Left ventricle myocardium inferior (tissue), 1 donor: Measurements from ENCODE around the gene PLSCR3. TPM values are rescaled to one million over a fixed set of nuclear protein-coding genes. Genes with fewer than 3 reads are reported as not detected.

Source experiments
- DNase-seq: peaks from one replicate; pipeline ENCODE4 v3.0.0-alpha.2; 2020
- H3K27ac ChIP-seq: fragments of 200-600 bp; replicated peaks from 2 replicates; pipeline ENCODE4 v1.8.0; 2021
- H3K27me3 ChIP-seq: fragments of 200-600 bp; 2 replicates; pipeline ENCODE4 v1.8.0; 2021; ENCODE audit warnings: low read depth
- H3K36me3 ChIP-seq: fragments of 200-600 bp; 2 replicates; pipeline ENCODE4 v1.8.0; 2021
- H3K4me1 ChIP-seq: fragments of 200-600 bp; 2 replicates; pipeline ENCODE4 v1.8.0; 2021
- H3K4me3 ChIP-seq: fragments of 200-600 bp; 2 replicates; pipeline ENCODE4 v1.8.0; 2021; ENCODE audit warnings: mild to moderate bottlenecking, moderate library complexity
- H3K9me3 ChIP-seq: fragments of 200-600 bp; replicated peaks from 2 replicates; pipeline ENCODE4 v1.8.0; 2021
- intact Hi-C: fragments of 100-400 bp; cut with micrococcal nuclease; formaldehyde crosslinking; loops from one replicate; pipeline ENCODE4 v1.11.0; 2022
- long read RNA-seq: library from polyadenylated mRNA; unstranded; transcript quantifications from one replicate; pipeline ENCODE4 v2.0.0, GENCODE V29; 2021
- total RNA-seq: library from RNA; stranded (reverse); fragmentation: NEBNext Ultra II Directional; extraction: Animal tissue kit (Norgen Biotek cat#: 25700); gene quantifications from one replicate; pipeline ENCODE4 v1.2.1, GENCODE V29; 2021
- TF ChIP-seq, protein P1 (sequence below): fragments of 200-600 bp; IDR thresholded peaks from 2 replicates; pipeline ENCODE4 v1.8.0; 2021; ENCODE audit warnings: antibody characterized with exemption, mild to moderate bottlenecking, borderline replicate concordance
- donor health status: DM: no; HTN: yes; CAD: no; lungs with severe emphysema.

The PLSCR3 gene
- total RNA-seq: 20.1 TPM
- long read RNA-seq, transcript PLSCR3-209 (8 exons, 2,032 nt): minor isoform, 11 of 51 reads
- long read RNA-seq, transcript PLSCR3-202 (8 exons, 2,067 nt): major isoform, 29 of 51 reads
- long read RNA-seq, partial matches to known transcripts: 1 of 51 reads
- long read RNA-seq, other reads (novel, unspliced or antisense): 5 of 51 reads

DNA sequence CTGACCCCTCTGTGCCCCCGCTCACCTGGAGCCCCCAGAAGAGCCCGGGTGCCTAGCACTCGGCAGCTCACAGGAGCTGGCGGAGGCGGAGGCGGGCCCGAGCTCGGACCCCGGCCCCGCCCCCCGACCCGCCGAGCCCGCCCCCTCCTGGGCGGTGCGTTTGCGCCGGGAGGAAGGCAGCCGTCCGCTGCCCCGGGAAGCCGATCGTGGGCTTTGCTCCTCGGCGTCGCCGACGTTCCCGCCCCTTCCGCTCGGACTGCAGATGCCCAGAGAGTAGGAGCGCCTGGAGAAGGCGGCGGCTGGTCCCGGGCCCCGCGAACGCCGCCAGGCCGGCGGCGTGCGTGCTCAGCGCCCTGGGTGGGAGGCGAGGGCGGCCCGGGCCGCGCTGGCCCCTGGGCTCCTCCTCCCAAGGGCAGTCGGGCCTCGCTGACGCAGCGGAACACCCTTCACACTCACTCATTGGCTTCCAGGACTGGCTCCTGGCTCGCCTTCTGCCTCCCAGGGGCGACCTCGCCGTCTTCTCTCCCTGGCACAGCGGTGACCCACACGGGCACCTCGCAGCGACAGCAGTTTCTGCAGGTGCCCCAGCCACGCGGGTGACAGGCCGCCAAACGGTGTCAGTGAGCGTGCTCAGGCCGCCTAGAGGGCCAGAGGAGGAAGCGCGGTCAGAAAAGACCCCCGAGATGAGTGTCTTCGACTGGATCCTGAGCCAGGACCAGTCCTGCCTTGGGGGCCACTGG, at the start of gene PLSCR3:
TSS of gene PLSCR3 (minus strand) at position 74 of the 740 bp plus-strand sequence. CDS start 415 bp downstream, outside the sequence.
- intact Hi-C loops: no loop called here
- Histone ChIP-seq H3K27me3 (no peaks in the 10 kb centered on the region), H3K27ac (peak within 1 kb of the TSS; percentile 96), H3K4me1 (peaks cover 43% of the 10 kb centered on the region), H3K4me3 (peak within 1 kb of the TSS; percentile 80), H3K36me3 (peaks cover 25% of the 10 kb centered on the region), H3K9me3 (no peaks in the 10 kb centered on the region)
- DNase-seq: peak; percentile 91
- TF ChIP-seq, protein P1, sequence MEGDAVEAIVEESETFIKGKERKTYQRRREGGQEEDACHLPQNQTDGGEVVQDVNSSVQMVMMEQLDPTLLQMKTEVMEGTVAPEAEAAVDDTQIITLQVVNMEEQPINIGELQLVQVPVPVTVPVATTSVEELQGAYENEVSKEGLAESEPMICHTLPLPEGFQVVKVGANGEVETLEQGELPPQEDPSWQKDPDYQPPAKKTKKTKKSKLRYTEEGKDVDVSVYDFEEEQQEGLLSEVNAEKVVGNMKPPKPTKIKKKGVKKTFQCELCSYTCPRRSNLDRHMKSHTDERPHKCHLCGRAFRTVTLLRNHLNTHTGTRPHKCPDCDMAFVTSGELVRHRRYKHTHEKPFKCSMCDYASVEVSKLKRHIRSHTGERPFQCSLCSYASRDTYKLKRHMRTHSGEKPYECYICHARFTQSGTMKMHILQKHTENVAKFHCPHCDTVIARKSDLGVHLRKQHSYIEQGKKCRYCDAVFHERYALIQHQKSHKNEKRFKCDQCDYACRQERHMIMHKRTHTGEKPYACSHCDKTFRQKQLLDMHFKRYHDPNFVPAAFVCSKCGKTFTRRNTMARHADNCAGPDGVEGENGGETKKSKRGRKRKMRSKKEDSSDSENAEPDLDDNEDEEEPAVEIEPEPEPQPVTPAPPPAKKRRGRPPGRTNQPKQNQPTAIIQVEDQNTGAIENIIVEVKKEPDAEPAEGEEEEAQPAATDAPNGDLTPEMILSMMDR: peak; percentile 52

DNA sequence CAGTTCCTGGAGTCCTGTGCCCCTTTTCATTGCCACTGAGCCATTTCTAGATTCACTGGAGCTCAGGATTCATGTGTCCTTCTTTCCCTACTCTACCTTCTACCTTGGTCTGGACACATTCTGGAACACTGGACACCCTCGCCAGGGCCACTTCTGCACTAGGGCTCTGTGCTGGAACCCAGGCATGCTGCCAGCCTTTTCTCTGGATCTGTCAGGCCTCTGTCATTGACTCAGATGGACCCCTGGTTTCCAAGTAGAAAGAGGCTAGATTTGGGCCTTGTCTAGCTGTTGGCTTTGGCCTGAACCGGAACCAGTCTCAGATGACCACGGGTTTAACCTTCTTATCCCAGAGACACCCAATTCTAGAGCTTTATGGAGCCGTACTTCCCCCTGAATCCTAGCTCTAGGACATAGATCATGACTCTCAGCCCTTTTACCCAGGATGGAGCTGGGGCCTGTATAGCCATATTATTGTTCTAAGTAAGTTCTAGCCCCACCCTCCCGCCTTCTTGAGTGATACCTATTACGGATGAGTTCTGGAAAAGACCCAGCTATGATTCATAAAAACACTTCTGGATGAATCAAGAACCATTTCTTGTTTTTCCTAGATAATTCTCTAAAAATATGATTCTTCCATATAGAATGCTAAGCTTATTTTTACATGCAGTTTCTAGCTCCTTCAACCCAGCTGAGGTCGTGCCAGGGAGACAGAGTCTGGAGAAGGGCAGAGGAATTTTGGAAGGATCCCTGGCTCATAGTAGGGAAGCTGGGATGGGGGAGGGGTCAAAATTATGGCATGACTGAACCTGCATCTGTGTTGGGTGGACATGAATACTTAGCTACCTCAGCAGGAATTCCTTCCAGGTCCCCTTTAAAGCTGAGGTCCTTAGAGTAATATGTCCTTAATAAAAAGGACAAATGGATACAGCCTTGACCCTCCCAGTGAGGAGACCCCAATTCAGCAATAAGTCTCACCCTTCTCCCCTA, 49.5 kb upstream of the PLSCR3 start:
- intact Hi-C loops: no loop called here
- Histone ChIP-seq H3K36me3 (no peaks in the 10 kb centered on the region), H3K27ac (no peak overlapping the region), H3K27me3 (peaks cover 56% of the 10 kb centered on the region), H3K9me3 (no peaks in the 10 kb centered on the region), H3K4me1 (peaks cover 48% of the 10 kb centered on the region), H3K4me3 (no peak overlapping the region)
- TF ChIP-seq, protein P1: no peak
- DNase-seq: no peak

DNA sequence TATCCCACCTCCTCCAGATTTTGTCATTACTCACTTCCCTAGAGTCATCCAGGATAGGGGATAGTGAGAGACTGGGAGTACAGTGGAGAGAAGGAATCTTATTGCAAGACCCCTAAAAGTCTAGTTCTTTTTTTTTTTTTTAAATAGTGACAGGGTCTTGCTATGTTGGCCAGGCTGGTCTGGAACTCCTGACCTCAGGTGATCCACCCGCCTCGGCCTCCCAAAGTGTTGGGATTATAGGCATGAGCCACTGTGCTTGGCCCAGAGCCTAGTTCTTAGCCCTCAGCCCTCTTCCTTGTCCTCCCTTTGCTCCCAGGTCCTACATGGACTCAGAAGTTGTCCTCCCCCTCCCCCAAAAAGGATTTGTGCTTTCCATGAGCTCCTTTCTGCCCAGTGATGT, 47.8 kb upstream of the PLSCR3 start:
- H3K27ac ChIP-seq: no peak overlapping the region
- no peaks in the 10 kb centered on the region for H3K9me3 ChIP-seq
- H3K27me3 ChIP-seq: peaks cover 50% of the 10 kb centered on the region
- H3K36me3 ChIP-seq: no peaks in the 10 kb centered on the region
- H3K4me3 ChIP-seq: no peak overlapping the region
- H3K4me1 ChIP-seq: peaks cover 64% of the 10 kb centered on the region
- no peak for DNase-seq
- intact Hi-C loops: no loop called here
- TF ChIP-seq, protein P1: no peak

DNA sequence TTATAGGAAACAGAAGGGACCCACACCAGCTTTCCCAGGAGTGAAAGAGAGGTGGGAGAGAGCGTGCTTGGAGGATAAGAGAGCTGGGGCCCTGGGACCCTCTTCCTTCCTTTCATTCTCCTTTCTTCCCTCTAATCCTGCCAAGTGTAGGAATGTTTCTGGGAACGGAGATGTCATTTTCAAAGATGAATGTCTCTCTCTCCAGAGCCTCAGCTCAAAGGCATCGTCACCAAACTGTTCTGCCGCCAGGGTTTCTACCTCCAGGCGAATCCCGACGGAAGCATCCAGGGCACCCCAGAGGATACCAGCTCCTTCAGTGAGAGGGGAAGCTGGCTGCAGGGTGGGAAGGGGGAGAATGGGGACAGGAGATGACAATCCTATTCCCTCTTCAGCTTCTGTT, 46.9 kb upstream of the PLSCR3 start:
- intact Hi-C loops: no loop called here
- no peak overlapping the region for H3K4me3 ChIP-seq
- no peak for DNase-seq
- no peaks in the 10 kb centered on the region for H3K36me3 ChIP-seq
- H3K4me1 ChIP-seq: peaks cover 65% of the 10 kb centered on the region
- peaks cover 41% of the 10 kb centered on the region for H3K27me3 ChIP-seq
- no peaks in the 10 kb centered on the region for H3K9me3 ChIP-seq
- H3K27ac ChIP-seq: peak overlapping the region; percentile 82
- TF ChIP-seq, protein P1: no peak

DNA sequence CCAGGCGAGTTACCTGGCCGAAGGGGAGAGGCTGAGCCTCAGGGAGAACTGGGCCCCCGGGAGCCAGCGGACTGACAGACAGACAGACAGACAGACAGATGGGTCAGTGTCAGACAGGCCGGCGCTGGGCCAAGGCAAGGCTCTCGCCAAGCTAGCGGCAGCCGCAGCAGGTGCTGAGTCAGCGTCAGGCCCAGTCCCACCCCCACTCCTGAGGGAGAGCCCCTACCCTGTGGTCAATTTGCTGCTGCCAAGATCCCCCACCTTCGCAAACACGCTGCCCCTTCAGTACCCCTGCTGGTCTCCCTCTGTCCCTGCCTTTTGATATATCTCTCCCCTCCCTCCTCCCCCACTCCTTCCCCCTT, 46.5 kb upstream of the PLSCR3 start:
- DNase-seq: peak; percentile 60
- TF ChIP-seq, protein P1: no peak
- peaks cover 68% of the 10 kb centered on the region for H3K4me1 ChIP-seq
- peaks cover 39% of the 10 kb centered on the region for H3K27me3 ChIP-seq
- peak overlapping the region; percentile 69 for H3K4me3 ChIP-seq
- no peaks in the 10 kb centered on the region for H3K36me3 ChIP-seq
- H3K9me3 ChIP-seq: no peaks in the 10 kb centered on the region
- intact Hi-C loops: no loop called here
- H3K27ac ChIP-seq: peak overlapping the region; percentile 82
